Measurements from ENCODE around the gene NDUFS7. TPM values are rescaled to one million over a fixed set of nuclear protein-coding genes. Genes with fewer than 3 reads are reported as not detected.

The NDUFS7 gene
- total and polyA plus RNA-seq, 7 donors = 177 to 423 (median 294) TPM

DNA sequence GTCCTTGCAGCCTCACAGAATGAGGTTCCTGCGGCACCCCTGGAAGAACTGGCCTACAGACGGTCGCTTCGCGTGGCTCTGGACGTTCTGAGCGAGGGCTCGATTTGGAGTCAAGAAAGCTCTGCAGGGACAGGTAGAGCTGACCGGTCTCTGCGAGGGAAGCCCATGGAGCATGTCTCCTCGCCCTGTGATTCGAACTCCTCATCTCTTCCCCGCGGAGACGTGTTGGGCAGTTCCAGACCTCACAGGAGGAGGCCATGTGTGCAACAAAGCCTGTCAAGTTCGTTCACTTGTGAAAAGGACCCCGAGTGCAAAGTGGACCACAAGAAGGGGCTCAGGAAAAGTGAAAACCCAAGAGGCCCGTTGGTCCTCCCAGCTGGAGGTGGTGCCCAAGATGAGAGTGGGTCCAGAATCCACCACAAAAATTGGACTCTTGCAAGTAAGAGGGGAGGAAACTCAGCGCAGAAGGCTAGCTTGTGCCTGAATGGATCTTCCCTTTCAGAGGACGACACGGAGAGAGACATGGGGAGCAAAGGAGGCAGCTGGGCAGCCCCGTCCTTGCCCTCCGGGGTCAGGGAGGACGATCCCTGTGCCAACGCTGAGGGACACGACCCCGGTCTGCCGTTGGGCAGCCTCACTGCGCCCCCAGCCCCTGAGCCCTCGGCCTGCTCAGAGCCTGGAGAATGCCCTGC is 23.4 kb upstream of the NDUFS7 start:
- Histone ChIP-seq H3K9me3 (no peaks in the 10 kb centered on the region), H3K36me3 (ENCODE audit: insufficient read depth in 1 of 2, low read depth in 1 of 2) (peaks cover 5 to 79% of the 10 kb centered on the region in 2 donors), H3K27ac (peak overlapping the region; percentile 5), H3K4me3 (peak overlapping the region; percentile 44), H3K4me1 (peaks cover 19% of the 10 kb centered on the region), H3K27me3 (ENCODE audit: insufficient read depth in 3 of 3, low read length in 2 of 3) (no peaks in the 10 kb centered on the region)
- TF ChIP-seq, protein P1, sequence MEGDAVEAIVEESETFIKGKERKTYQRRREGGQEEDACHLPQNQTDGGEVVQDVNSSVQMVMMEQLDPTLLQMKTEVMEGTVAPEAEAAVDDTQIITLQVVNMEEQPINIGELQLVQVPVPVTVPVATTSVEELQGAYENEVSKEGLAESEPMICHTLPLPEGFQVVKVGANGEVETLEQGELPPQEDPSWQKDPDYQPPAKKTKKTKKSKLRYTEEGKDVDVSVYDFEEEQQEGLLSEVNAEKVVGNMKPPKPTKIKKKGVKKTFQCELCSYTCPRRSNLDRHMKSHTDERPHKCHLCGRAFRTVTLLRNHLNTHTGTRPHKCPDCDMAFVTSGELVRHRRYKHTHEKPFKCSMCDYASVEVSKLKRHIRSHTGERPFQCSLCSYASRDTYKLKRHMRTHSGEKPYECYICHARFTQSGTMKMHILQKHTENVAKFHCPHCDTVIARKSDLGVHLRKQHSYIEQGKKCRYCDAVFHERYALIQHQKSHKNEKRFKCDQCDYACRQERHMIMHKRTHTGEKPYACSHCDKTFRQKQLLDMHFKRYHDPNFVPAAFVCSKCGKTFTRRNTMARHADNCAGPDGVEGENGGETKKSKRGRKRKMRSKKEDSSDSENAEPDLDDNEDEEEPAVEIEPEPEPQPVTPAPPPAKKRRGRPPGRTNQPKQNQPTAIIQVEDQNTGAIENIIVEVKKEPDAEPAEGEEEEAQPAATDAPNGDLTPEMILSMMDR (IDR thresholded peaks at IDR 0.05) = no peak
- no peak for ATAC-seq
- WGBS, 3 donors = 71 to 79% (median 73%) methylated on average over 30 of the region's 30 CpGs
- intact Hi-C loops (cut with DNase I) = no loop called here
- DNase-seq = no peak

DNA sequence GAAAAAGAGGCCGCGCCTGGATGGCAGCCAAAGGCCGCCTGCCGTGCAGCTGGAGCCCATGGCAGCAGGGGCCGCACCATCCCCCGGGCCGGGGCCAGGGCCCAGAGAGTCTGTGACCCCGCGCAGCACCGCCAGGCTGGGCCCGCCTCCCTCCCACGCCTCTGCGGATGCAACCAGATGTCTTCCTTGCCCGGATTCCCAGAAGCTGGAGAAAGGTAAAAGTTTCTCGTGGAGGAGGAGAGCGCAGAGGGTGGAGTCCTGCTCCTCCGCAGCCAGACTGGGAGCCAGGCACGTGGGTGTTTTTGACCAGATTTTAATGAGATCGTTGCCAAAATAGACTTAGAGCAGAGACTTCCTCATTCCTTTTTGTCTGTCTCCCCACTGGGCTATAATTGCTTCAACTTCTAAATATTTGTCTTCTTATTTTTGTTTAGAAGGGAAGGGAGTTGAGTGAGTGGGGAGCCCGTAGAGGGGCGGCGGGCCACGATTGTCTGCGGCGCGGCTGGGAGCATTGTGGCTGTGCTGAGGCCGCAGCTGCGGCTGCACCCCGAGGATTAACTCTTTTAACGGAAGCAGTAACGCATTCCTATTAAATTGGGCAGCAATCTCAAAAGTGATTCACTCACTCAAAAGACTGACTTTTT is 22.8 kb upstream of the NDUFS7 start:
- Histone ChIP-seq H3K36me3 (ENCODE audit: insufficient read depth in 1 of 2, low read depth in 1 of 2) (peaks cover 5 to 86% of the 10 kb centered on the region in 2 donors), H3K4me1 (peaks cover 17% of the 10 kb centered on the region), H3K27me3 (ENCODE audit: insufficient read depth in 3 of 3, low read length in 2 of 3) (no peaks in the 10 kb centered on the region), H3K9me3 (no peaks in the 10 kb centered on the region), H3K27ac (peak overlapping the region; percentile 5), H3K4me3 (peak overlapping the region; percentile 44)
- 35 to 45% (median 36%) methylated on average over 31 of the region's 31 CpGs for WGBS, 3 donors
- ATAC-seq = peak; percentile 40 to 69 (median 59)
- peak; percentile 76 to 81 for DNase-seq
- TF ChIP-seq, protein P1 (IDR thresholded peaks at IDR 0.05) = no peak
- intact Hi-C loops (cut with DNase I) = no loop called here

DNA sequence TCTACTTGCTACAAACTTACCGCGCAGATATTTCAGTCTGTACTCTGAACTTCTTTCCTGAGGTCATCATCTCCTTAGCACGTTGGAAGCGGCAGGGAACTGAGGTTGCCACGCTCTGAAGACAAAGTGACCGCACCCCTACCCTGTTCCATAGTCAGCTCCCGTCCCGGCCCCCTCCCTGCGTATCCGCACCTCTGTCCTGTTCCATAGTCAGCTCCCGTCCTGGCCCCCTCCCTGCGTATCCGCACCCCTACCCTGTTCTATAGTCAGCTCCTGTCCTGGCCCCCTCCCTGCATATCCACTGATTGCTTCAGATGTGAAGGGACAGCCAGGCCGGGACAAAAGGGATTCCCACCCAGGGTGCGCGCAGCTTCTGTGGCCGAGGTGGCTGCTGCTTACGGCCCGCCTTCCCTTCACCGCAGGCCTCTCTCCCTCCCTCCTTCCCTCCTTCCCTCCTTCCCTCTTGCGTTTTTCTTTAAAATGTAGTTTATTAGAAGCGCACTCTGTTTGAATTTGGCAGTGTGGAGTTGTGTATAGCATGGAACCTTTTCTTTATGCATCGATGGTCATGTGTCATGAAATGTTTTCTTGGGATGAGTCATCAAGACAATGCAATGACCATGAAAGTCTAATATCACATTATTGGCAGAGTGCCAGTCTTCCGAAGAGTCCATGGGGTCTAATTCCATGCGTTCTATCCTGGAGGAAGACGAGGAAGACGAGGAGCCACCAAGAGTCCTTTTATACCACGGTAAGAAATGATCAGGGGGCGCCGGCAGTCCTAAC is 21.9 kb upstream of the NDUFS7 start:
- no peaks in the 10 kb centered on the region for H3K9me3 ChIP-seq
- H3K27ac ChIP-seq = no peak overlapping the region
- H3K4me3 ChIP-seq = peak overlapping the region; percentile 44
- TF ChIP-seq, protein P1 (IDR thresholded peaks at IDR 0.05) = no peak
- H3K4me1 ChIP-seq = peaks cover 8% of the 10 kb centered on the region
- 60 to 64% (median 62%) methylated on average over 30 of the region's 30 CpGs for WGBS, 3 donors
- peaks cover 5 to 92% of the 10 kb centered on the region in 2 donors for H3K36me3 ChIP-seq (ENCODE audit: insufficient read depth in 1 of 2, low read depth in 1 of 2)
- DNase-seq (no peak), ATAC-seq (peak in 2 of 4 donors; percentile 16 to 27)
- no peaks in the 10 kb centered on the region for H3K27me3 ChIP-seq (ENCODE audit: insufficient read depth in 3 of 3, low read length in 2 of 3)
- intact Hi-C loops (cut with DNase I) = no loop called here

DNA sequence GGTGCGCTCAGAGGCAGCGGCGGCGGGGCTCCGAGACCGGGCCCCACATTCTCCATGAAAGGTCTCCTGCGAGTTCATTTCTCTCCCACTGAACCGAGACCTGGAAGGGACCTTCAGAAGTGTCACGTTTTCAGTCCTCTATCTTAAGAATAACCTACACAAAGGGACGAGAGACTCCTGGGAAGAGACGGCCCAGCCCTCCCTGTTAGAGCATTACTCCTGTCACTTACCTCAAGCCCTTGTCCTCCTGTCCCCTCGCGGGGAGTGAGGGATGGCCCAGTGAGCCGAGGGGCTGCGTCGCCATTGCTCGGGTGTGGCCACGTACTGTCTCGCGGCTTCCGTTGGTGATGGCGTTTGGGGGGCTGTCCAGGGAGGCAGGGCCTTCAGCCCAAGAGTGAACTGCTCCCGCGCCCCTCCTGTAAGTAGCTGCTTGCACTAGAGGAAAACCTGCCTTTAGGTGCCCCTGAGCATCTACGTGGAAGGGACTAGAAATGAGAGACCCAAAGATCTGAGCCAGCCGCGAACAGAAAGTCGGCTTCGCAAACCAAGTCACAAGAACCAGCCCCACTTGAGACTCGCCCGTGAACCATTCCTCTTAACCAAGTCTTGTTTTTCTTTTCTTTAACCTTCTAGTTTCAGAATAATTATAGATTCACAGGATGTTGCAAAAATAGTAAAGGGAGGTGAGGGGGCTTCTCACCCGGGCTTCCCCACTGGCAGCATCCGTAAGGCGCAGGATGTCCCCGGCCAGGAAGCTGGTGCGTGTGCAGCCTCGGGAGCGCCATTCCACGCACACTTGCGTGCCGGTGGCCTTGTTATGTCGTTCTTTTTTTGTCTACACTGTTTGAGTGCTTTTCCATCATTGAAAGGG is 21.1 kb upstream of the NDUFS7 start:
- H3K36me3 ChIP-seq (ENCODE audit: insufficient read depth in 1 of 2, low read depth in 1 of 2) = peaks cover 5 to 92% of the 10 kb centered on the region in 2 donors
- peaks cover 6% of the 10 kb centered on the region for H3K4me1 ChIP-seq
- ATAC-seq = no peak
- DNase-seq = no peak
- H3K9me3 ChIP-seq = no peaks in the 10 kb centered on the region
- no peak overlapping the region for H3K4me3 ChIP-seq
- H3K27ac ChIP-seq = no peak overlapping the region
- TF ChIP-seq, protein P1 (IDR thresholded peaks at IDR 0.05) = no peak
- intact Hi-C loops (cut with DNase I) = no loop called here
- WGBS, 3 donors = 90 to 91% (median 90%) methylated on average over 42 of the region's 42 CpGs
- H3K27me3 ChIP-seq (ENCODE audit: insufficient read depth in 3 of 3, low read length in 2 of 3) = no peaks in the 10 kb centered on the region

All from psoas muscle (tissue), 8 donors.